Measurements from ENCODE around the gene CENPX.

- no peak for TF ChIP-seq CTCF (IDR thresholded peaks at IDR 0.05)
- TF ChIP-seq POLR2AphosphoS5 (IDR thresholded peaks at IDR 0.05) = no peak
- no peak for TF ChIP-seq POLR2A (IDR thresholded peaks at IDR 0.05)
Observed at GRCh38 chr17:81987161-81987770, 35.4 kb downstream of the CENPX start.
